PFSK-1 (cell line): ENCODE results near the gene XYLT1.

Experiments used
- POLR2AphosphoS5 ChIP-seq: IDR thresholded peaks from 2 replicates; pipeline ENCODE4 v1.6.1; 2012; ENCODE audit warnings: low read depth, mild to moderate bottlenecking, control low read depth, low read length, moderate library complexity
- SIN3A ChIP-seq: IDR thresholded peaks from 2 replicates; pipeline ENCODE4 v1.6.1; 2012; ENCODE audit warnings: mild to moderate bottlenecking, low read length, moderate library complexity, borderline replicate concordance; ENCODE audit not compliant: insufficient read depth

- TF ChIP-seq POLR2AphosphoS5 (no peak), SIN3A (no peak)
Measured at GRCh38 chr16:17366299-17366961, 104.3 kb downstream of the XYLT1 start.
